ENCODE results near the gene CTXND1.
"Not testable (repeated sequence)": the region's sequence is repeated elsewhere in the genome, so short reads cannot be mapped to it uniquely, and the experiment has no call there.

Gene CTXND1

GRCh38 chr15:80252121-80252518 lies at the start of gene CTXND1:
Gene CTXND1 (minus strand): TSS chr15:80252213. CDS start chr15:80201949, 50,264 bp downstream.
- no peak for DNase-seq

- DNase-seq: no peak
Measured at GRCh38 chr15:80301472-80301871, 49.5 kb upstream of the CTXND1 start.

- not testable (repeated sequence) for DNase-seq
Measured at GRCh38 chr15:80295777-80296176, 43.8 kb upstream of the CTXND1 start.

GRCh38 chr15:80292079-80292478 lies 40.1 kb upstream of the CTXND1 start:
- DNase-seq: no peak

- DNase-seq: not testable (repeated sequence)
Measured at GRCh38 chr15:80290891-80291290, 38.9 kb upstream of the CTXND1 start.

GRCh38 chr15:80289528-80290495 lies 37.8 kb upstream of the CTXND1 start:
- DNase-seq: no peak

- DNase-seq: no peak
Measured at GRCh38 chr15:80288131-80288530, 36.1 kb upstream of the CTXND1 start.

GRCh38 chr15:80286055-80286454 lies 34.0 kb upstream of the CTXND1 start:
- no peak for DNase-seq

GRCh38 chr15:80285379-80285778 lies 33.4 kb upstream of the CTXND1 start:
- DNase-seq: no peak

GRCh38 chr15:80283531-80283930 lies 31.5 kb upstream of the CTXND1 start:
- DNase-seq: no peak

- DNase-seq: no peak
Measured at GRCh38 chr15:80277147-80277546, 25.1 kb upstream of the CTXND1 start.

GRCh38 chr15:80275961-80276360 lies 23.9 kb upstream of the CTXND1 start:
- DNase-seq: no peak

GRCh38 chr15:80274996-80275395 lies 23.0 kb upstream of the CTXND1 start:
- no peak for DNase-seq

GRCh38 chr15:80274554-80274953 lies 22.5 kb upstream of the CTXND1 start:
- no peak for DNase-seq

GRCh38 chr15:80272987-80273386 lies 21.0 kb upstream of the CTXND1 start:
- DNase-seq: no peak

- no peak for DNase-seq
Measured at GRCh38 chr15:80270472-80270871, 18.5 kb upstream of the CTXND1 start.

- no peak for DNase-seq
Measured at GRCh38 chr15:80268101-80268500, 16.1 kb upstream of the CTXND1 start.

GRCh38 chr15:80267658-80268057 lies 15.6 kb upstream of the CTXND1 start:
- DNase-seq: no peak

GRCh38 chr15:80266745-80267144 lies 14.7 kb upstream of the CTXND1 start:
- DNase-seq: no peak

GRCh38 chr15:80266113-80266512 lies 14.1 kb upstream of the CTXND1 start:
- no peak for DNase-seq

GRCh38 chr15:80265021-80265420 lies 13.0 kb upstream of the CTXND1 start:
- DNase-seq: no peak

- no peak for DNase-seq
Measured at GRCh38 chr15:80264031-80264430, 12.0 kb upstream of the CTXND1 start.

GRCh38 chr15:80260551-80260950 lies 8.5 kb upstream of the CTXND1 start:
- DNase-seq: no peak

GRCh38 chr15:80259942-80260510 lies 8.0 kb upstream of the CTXND1 start:
- no peak for DNase-seq
